ENCODE results near the gene CNPY3.
"Not testable (repeated sequence)": the region's sequence is repeated elsewhere in the genome, so short reads cannot be mapped to it uniquely, and the experiment has no call there.

Gene CNPY3

DNA sequence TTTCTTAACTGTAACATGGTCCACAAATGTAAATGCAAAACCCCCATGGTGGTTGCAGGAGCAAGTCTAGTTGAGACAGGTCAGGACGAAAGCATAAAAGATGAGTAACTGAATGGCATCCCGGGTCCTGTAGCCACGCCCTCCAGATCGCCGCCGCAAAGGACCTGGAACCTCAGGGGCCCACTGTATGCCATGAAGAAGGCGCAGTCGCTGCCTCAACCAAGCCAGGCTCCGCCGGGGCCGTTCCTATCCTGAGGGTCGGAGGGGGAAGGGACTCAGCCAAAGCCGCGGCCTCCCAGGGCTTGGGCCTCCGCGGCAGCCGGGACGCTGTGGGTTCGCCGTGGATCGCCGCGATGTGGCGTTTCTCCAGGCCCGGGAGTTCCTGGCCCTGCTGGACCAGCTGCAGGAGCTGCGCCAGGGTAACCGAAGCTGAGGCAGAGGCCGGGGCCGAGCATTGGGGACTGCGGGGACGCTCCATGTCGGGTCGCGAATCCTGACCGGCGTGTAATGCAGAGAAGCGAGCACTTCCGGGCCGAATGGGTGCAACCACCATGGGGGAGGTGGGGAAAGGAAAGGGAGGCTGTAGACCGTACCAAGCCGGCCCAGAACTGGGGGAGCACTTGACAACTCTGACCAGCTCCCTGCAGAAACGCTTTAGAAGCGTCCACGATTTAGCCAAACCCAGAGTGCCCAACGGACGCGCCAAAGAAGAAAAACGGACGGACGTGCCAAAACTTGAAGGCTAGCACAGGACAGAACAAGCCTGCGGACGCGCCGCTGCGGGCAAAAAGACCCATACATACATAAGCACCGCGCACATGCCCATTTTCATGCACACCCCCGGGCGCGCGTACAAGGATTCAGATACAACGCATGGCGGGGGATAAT is 38.7 kb upstream of the CNPY3 start:
- Histone ChIP-seq H3K4me3 (ENCODE audit: low read length) (peak overlapping the region; percentile 80), H3K9ac (ENCODE audit: low read length) (peak overlapping the region; percentile 76), H3K4me2 (ENCODE audit: low read depth, low read length) (peak overlapping the region; percentile 85), H4K20me1 (ENCODE audit: insufficient read depth, low read length) (no peaks in the 10 kb centered on the region), H2AFZ (ENCODE audit: low read length) (peak overlapping the region; percentile 97), H3K27me3 (replicated peaks; ENCODE audit: insufficient read depth, low read length) (no peaks in the 10 kb centered on the region), H3K79me2 (ENCODE audit: low read length) (peaks cover 5% of the 10 kb centered on the region), H3K9me2 (replicated peaks; ENCODE audit: insufficient read depth, low read length) (no peaks in the 10 kb centered on the region), H3F3A (ENCODE audit: insufficient read depth, low read length) (peaks cover 16% of the 10 kb centered on the region), H3K36me3 (replicated peaks; ENCODE audit: insufficient read depth, low read length) (peaks cover 1% of the 10 kb centered on the region; the same call in 1 of the 2 replicates), H3K9me3 (replicated peaks; ENCODE audit: insufficient read depth, low read length) (no peaks in the 10 kb centered on the region), H3K27ac (ENCODE audit: low read length) (peak overlapping the region; percentile 79), H3K4me1 (ENCODE audit: low read length) (0 out of 2 replicates have a peak, but pooled peaks cover 3% of the 10 kb centered on the region)
- TF ChIP-seq, protein P1, sequence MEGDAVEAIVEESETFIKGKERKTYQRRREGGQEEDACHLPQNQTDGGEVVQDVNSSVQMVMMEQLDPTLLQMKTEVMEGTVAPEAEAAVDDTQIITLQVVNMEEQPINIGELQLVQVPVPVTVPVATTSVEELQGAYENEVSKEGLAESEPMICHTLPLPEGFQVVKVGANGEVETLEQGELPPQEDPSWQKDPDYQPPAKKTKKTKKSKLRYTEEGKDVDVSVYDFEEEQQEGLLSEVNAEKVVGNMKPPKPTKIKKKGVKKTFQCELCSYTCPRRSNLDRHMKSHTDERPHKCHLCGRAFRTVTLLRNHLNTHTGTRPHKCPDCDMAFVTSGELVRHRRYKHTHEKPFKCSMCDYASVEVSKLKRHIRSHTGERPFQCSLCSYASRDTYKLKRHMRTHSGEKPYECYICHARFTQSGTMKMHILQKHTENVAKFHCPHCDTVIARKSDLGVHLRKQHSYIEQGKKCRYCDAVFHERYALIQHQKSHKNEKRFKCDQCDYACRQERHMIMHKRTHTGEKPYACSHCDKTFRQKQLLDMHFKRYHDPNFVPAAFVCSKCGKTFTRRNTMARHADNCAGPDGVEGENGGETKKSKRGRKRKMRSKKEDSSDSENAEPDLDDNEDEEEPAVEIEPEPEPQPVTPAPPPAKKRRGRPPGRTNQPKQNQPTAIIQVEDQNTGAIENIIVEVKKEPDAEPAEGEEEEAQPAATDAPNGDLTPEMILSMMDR (IDR thresholded peaks at IDR 0.05; ENCODE audit: low read length): no peak
- TF ChIP-seq EZH2phosphoT487 (IDR thresholded peaks at IDR 0.05; ENCODE audit: low read length) (no peak), EZH2 (optimal IDR thresholded peaks at IDR 0.05; ENCODE audit: low read depth, low read length) (no peak)
- peak; percentile 94 for DNase-seq

DNA sequence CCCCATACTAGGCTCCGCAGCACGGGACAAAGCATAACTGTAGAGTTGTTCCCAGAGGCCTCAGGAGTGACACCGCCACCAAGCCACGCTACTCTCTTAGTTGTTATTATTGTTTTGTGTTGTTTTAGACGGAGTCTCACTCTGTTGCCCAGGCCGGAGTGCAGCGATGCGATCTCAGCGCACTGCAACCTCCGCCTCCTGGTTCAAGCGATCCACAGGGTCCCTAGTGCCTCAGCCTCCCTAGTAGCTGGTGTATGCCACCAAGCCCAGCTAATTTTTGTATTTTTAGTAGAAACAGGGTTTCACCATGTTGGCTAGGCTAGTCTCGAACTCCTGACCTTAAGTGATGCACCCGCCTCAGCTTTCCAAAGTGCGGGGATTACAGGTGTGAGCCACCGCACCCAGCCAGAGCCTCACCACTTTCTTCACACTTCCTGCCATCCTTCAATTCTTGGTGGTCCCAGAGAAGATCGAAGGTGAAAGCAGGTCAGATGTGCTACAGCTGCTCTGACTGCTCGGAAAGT is 38.0 kb upstream of the CNPY3 start:
- Histone ChIP-seq H3F3A (ENCODE audit: insufficient read depth, low read length) (peaks cover 13% of the 10 kb centered on the region), H3K36me3 (replicated peaks; ENCODE audit: insufficient read depth, low read length) (no peaks in the 10 kb centered on the region), H2AFZ (ENCODE audit: low read length) (peak overlapping the region; percentile 97), H3K27me3 (replicated peaks; ENCODE audit: insufficient read depth, low read length) (no peaks in the 10 kb centered on the region), H3K27ac (ENCODE audit: low read length) (peak overlapping the region; percentile 79; the same call in 1 of the 2 replicates), H3K9ac (ENCODE audit: low read length) (peak overlapping the region; percentile 76; the same call in 1 of the 2 replicates), H4K20me1 (ENCODE audit: insufficient read depth, low read length) (no peaks in the 10 kb centered on the region), H3K4me3 (ENCODE audit: low read length) (peak overlapping the region; percentile 80), H3K9me3 (replicated peaks; ENCODE audit: insufficient read depth, low read length) (no peaks in the 10 kb centered on the region), H3K79me2 (ENCODE audit: low read length) (no peaks in the 10 kb centered on the region), H3K9me2 (replicated peaks; ENCODE audit: insufficient read depth, low read length) (no peaks in the 10 kb centered on the region), H3K4me1 (ENCODE audit: low read length) (0 out of 2 replicates have a peak, but pooled peaks cover 3% of the 10 kb centered on the region), H3K4me2 (ENCODE audit: low read depth, low read length) (peak overlapping the region; percentile 85)
- TF ChIP-seq, protein P1 (IDR thresholded peaks at IDR 0.05; ENCODE audit: low read length): no peak
- TF ChIP-seq EZH2phosphoT487 (IDR thresholded peaks at IDR 0.05; ENCODE audit: low read length) (no peak), EZH2 (optimal IDR thresholded peaks at IDR 0.05; ENCODE audit: low read depth, low read length) (no peak)
- DNase-seq: no peak

DNA sequence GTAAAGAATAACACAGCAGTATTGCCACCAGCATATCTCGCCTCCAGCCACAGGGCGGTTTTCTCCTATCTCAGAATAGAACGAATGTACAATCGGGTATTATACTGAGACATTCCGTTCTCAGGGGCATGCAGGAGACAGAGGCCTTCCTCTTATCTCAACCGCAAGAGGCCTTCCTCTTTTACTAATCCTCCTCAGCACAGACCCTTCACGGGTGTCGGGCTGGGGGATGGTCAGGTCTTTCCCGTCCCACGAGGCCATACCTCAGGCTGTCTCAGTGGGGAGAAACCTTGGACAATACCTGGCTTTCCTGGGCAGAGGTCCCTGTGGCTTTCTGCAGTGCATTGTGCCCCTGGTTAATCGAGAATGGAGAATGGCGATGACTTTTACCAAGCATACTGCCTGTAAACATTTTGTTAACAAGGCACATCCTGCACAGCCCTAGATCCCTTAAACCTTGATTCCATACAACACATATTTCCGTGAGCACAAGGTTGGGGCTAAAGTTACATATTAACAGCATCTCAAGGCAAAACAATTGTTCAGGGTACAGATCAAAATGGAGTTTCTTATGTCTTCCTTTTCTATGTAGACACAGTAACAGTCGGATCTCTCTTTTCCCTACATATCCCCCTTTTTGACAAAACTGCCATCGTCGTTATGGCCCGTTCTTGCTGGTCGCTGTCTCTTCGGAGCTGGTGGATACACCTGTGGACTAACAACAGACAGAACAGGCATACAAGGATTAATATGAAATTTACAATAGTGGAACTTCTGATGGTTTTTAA is 35.0 kb upstream of the CNPY3 start:
- not testable (repeated sequence) for H4K20me1 ChIP-seq (ENCODE audit: insufficient read depth, low read length); H3K79me2 ChIP-seq (ENCODE audit: low read length); H3K9me3 ChIP-seq (replicated peaks; ENCODE audit: insufficient read depth, low read length); H3K27me3 ChIP-seq (replicated peaks; ENCODE audit: insufficient read depth, low read length); H3K4me2 ChIP-seq (ENCODE audit: low read depth, low read length); H3K9ac ChIP-seq (ENCODE audit: low read length); H2AFZ ChIP-seq (ENCODE audit: low read length); H3K36me3 ChIP-seq (replicated peaks; ENCODE audit: insufficient read depth, low read length); H3K4me3 ChIP-seq (ENCODE audit: low read length); H3K27ac ChIP-seq (ENCODE audit: low read length); H3K4me1 ChIP-seq (ENCODE audit: low read length); H3K9me2 ChIP-seq (replicated peaks; ENCODE audit: insufficient read depth, low read length); DNase-seq
- H3F3A ChIP-seq (ENCODE audit: insufficient read depth, low read length): peaks cover 13% of the 10 kb centered on the region

Data from MM.1S (cell line).